Testis (tissue), 3 donors: ENCODE measurements around the gene SDK2. TPM values are rescaled to one million over a fixed set of nuclear protein-coding genes. Genes with fewer than 3 reads are reported as not detected.

Experiments
- DNase-seq: peaks from one replicate; pipeline ENCODE4 v3.0.0-alpha.2; 2019
- H3K27ac ChIP-seq, 2 donors: fragments of 200-600 bp; sonication (generic); one replicate each; pipeline ENCODE4 v1.5.1; 2019
- H3K27me3 ChIP-seq: fragments of 200-600 bp; sonication (generic); one replicate; pipeline ENCODE4 v1.5.1; 2019
- H3K36me3 ChIP-seq: fragments of 200-600 bp; sonication (generic); one replicate; pipeline ENCODE4 v1.5.1; 2017; ENCODE audit warnings: low read depth; ENCODE audit errors: missing control alignments
- H3K4me1 ChIP-seq: fragments of 200-600 bp; sonication (generic); one replicate; pipeline ENCODE4 v1.5.1; 2019
- H3K4me3 ChIP-seq, 2 donors: fragments of 200-600 bp; sonication (generic); one replicate each; pipeline ENCODE4 v1.5.1; 2017 to 2019
- H3K9me3 ChIP-seq: fragments of 200-600 bp; sonication (generic); one replicate; pipeline ENCODE4 v1.5.1; 2017
- POLR2A ChIP-seq: fragments of 450-650 bp; IDR thresholded peaks from one replicate; pipeline ENCODE4 v1.6.1; 2017; ENCODE audit warnings: antibody characterized with exemption, mild to moderate bottlenecking, moderate library complexity
- WGBS, 2 donors: methylation state at CpG; one replicate each; pipeline ENCODE4 v1.1.5; 2018; 5-methylcytosine and 5-hydroxymethylcytosine counted together
- intact Hi-C: fragments of 100-400 bp; cut with DNase I; formaldehyde crosslinking; loops from one replicate; pipeline ENCODE4 v1.15.1; 2023; ENCODE audit warnings: low total_unique reads
- polyA plus RNA-seq: library from polyadenylated mRNA; stranded (reverse); fragments of 350-450 nt; fragmentation: Illumina TruSeq; extraction: RNeasy Lipid Tissue Mini Kit (QIAGEN cat#74804); gene quantifications from one replicate; pipeline ENCODE4 v1.2.3, GENCODE V29; 2014; ENCODE audit warnings: low read depth, low replicate concordance; ENCODE audit not compliant: insufficient read depth
- total RNA-seq, 2 donors: library from RNA; depleted of rRNA; stranded (reverse); fragments of >200 nt; gene quantifications; one replicate each; pipeline ENCODE4 v1.2.3, GENCODE V29; 2016
- TF ChIP-seq, protein P1 (sequence below), 3 experiments: fragments of 450-650 bp in 2 of 3; fragments of 200-600 bp in 1 of 3; sonication (generic) in 1 of 3; IDR thresholded peaks; one replicate each; pipeline ENCODE4 v1.5.1; 2016 to 2019; ENCODE audit warnings: antibody characterized with exemption in 3 of 3, mild to moderate bottlenecking in 2 of 3, moderate library complexity in 1 of 3

The SDK2 gene
- total and polyA plus RNA-seq, 3 donors from 2014 or later, result 36.9 to 63.4 (median 55.4) TPM

GRCh38 chr17:73593249-73593965, 50.8 kb downstream of the SDK2 start:
- Histone ChIP-seq H3K4me3 (no peak overlapping the region), H3K27ac (no peak overlapping the region), H3K4me1 (no peaks in the 10 kb centered on the region), H3K27me3 (no peaks in the 10 kb centered on the region), H3K36me3 (no peaks in the 10 kb centered on the region), H3K9me3 (no peaks in the 10 kb centered on the region)
- no peak for DNase-seq
- 81 to 85% methylated on average over 7 of the region's 7 CpGs for WGBS, 2 donors
- intact Hi-C loops, result no loop called here
- TF ChIP-seq, protein P1, sequence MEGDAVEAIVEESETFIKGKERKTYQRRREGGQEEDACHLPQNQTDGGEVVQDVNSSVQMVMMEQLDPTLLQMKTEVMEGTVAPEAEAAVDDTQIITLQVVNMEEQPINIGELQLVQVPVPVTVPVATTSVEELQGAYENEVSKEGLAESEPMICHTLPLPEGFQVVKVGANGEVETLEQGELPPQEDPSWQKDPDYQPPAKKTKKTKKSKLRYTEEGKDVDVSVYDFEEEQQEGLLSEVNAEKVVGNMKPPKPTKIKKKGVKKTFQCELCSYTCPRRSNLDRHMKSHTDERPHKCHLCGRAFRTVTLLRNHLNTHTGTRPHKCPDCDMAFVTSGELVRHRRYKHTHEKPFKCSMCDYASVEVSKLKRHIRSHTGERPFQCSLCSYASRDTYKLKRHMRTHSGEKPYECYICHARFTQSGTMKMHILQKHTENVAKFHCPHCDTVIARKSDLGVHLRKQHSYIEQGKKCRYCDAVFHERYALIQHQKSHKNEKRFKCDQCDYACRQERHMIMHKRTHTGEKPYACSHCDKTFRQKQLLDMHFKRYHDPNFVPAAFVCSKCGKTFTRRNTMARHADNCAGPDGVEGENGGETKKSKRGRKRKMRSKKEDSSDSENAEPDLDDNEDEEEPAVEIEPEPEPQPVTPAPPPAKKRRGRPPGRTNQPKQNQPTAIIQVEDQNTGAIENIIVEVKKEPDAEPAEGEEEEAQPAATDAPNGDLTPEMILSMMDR (IDR thresholded peaks at IDR 0.05), result no peak
- TF ChIP-seq POLR2A, result no peak

DNA sequence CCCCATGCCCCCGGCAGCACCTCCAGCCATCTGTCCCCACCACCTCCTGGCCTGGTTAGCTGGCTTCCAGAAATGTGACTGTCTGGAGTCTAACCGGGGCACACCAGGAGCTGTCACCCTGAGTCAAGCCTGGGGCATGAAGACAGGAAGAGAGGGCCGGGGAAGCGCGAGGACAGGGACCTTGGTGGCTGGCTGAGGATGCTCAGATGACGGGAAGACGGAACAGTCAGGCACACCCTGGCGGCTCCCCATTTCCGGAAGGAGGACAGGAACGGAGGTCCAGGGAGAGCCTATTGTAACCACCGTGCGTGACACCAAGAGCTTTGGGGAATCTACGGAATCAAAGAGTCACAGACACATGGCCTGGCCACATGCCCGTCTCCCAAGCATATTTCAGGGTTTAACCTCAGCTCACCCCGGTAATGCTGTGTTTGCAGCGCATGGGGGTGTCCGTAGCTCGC, 51.7 kb downstream of the SDK2 start:
- H3K9me3 ChIP-seq, result no peaks in the 10 kb centered on the region
- no peak overlapping the region for H3K4me3 ChIP-seq
- WGBS, 2 donors, result 78 to 89% methylated on average over 13 to 18 of the region's 18 CpGs
- no peaks in the 10 kb centered on the region for H3K4me1 ChIP-seq
- intact Hi-C loops, result no loop called here
- no peak overlapping the region for H3K27ac ChIP-seq
- H3K27me3 ChIP-seq, result no peaks in the 10 kb centered on the region
- no peaks in the 10 kb centered on the region for H3K36me3 ChIP-seq
- no peak for DNase-seq
- TF ChIP-seq, protein P1 (IDR thresholded peaks at IDR 0.05), result no peak
- TF ChIP-seq POLR2A, result no peak

DNA sequence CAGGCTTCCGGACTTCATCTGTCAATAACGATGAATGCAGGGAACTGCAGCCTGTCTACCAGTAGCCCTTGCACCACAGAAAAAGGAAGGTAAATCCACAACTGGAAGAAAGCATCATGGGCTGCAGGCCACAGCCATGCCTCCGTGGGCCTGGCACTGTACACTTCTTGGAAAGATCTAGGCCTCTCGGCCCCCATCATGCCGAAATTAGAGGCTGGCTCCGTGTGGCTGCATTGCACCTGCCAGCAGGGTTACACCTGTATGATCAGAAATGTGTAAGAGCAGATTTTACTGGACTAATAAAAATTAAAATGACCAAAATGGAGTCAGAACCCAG, 52.2 kb downstream of the SDK2 start:
- intact Hi-C loops, result no loop called here
- Histone ChIP-seq H3K9me3 (no peaks in the 10 kb centered on the region), H3K27me3 (no peaks in the 10 kb centered on the region), H3K4me3 (no peak overlapping the region), H3K27ac (no peak overlapping the region), H3K4me1 (no peaks in the 10 kb centered on the region), H3K36me3 (no peaks in the 10 kb centered on the region)
- TF ChIP-seq, protein P1 (IDR thresholded peaks at IDR 0.05), result no peak
- TF ChIP-seq POLR2A, result no peak
- 72 to 87% methylated on average over 6 of the region's 6 CpGs for WGBS, 2 donors
- no peak for DNase-seq

DNA sequence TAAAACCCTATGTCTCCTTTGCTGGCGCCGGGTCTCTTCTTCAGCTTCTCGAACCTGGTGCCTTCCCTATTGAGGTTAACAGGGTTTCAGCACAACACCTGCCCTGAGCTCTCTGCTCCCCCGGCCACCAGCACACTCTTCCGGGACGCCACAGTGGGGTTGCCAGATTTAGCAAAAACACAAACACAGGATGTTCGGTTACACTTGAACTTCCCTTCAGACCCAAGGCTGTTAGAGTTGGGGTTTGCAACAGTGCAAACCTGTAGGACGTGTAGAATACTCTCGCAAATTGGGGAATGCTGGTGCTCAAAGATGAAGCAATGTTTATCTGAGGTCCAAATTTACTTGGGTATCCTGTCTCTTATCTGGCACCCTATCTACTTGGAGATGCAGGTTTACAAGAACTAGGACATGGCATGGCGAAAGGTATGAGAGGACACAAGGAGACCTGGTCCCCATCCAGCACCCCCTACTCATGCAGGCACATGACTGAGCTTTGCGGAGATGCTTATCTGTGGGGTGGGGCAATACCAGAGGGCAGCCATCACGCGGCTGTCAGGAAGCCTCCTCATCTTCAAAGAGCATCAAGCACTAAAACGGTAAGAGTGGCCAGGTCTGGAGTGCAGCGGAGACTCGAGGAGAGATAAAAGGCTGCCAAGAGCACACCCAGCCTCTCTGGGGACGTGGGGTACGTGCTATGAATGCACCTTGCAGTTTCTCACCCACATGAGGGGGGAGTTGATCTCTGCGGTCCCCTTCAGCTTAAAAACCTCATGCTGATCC, 52.8 kb downstream of the SDK2 start:
- no peaks in the 10 kb centered on the region for H3K9me3 ChIP-seq
- intact Hi-C loops, result no loop called here
- H3K27ac ChIP-seq, result no peak overlapping the region
- DNase-seq, result no peak
- TF ChIP-seq POLR2A, result no peak
- TF ChIP-seq, protein P1 (IDR thresholded peaks at IDR 0.05), result no peak
- 63 to 77% methylated on average over 19 of the region's 19 CpGs for WGBS, 2 donors
- no peak overlapping the region for H3K4me3 ChIP-seq
- no peaks in the 10 kb centered on the region for H3K27me3 ChIP-seq
- H3K4me1 ChIP-seq, result no peaks in the 10 kb centered on the region
- H3K36me3 ChIP-seq, result no peaks in the 10 kb centered on the region
